ENCODE measurements around the gene GRK4.
"Not testable (repeated sequence)": the region's sequence is repeated elsewhere in the genome, so short reads cannot be mapped to it uniquely, and the experiment has no call there.

The GRK4 gene

DNA sequence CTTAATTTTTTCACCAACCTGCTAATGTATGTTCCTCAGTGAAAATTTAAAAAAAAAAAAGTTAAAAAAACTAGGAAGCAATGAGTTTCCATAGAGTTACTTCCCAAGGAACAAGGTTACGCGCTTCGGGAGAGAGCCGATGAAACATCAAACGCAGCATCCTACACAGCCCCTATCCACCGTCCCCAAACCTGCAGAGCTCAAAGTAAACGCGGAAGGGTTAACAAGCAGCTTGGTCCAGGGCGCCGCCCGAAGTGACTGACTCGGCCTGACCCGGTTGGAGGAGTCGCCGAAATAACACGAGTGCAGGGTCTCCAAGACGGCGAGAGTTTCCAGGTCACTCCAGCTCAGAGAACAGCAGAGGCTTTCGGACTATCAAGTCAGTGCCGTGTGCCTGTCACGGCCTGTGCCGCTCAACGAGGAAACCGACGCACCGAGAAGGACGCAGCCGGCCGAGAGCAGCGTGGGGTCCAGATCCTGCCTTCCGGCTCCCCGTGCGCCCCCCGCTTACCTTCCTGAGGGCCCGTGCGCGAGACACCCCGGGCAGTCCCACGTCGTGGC lies 677 bp upstream of the GRK4 start:
- DNase-seq = no peak

DNA sequence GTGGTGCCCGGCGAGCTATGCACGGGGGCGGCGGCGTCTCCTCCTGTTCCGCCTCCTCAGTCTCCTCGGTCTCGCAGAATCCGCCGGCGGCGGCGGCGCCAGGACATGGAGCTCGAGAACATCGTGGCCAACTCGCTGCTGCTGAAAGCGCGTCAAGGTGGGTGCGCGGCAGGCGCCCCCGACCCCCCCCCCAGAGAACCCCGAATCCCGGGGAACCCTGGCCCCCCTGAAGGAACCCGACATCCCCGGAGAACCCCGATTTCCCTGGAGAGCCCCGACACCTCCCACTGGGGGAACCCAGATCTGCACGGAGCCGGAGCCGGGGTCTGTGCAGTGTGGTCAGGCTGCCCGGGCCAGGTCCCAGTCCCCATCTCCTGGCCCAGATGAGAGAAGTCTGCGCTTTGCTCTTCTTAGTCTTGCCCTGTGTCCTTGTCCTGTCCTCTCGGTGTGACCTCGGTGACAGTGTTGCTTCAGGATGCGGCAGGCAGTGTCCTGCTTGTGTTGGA lies 648 bp downstream of the GRK4 start:
- DNase-seq = no peak

DNA sequence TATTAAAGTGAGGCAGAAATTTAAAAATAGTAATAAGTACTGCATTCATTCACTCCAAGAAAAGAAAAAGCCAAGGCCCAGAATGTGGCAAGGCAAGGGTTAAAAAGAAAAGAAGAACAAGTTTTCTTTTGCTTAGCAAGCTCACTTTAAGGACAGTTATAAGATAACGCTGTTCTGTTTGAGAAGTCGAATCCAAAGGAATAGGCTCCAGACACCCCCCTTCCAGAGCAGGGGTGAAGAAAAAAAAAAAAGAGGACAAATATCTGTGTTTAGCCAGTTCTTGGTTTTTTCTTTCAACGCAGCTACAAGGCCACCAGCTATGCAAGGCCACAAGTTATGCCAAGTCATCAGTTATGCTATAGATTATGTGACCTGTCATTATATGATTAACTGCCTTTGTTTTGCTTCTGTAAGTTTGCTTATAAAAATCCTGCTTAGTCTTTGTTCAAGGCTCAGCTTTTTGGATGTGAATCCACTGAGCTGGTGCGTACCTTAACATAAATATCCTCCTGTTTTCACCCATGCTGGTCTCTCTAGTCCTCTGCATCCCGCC lies 1.4 kb downstream of the GRK4 start:
- no peak for DNase-seq

DNA sequence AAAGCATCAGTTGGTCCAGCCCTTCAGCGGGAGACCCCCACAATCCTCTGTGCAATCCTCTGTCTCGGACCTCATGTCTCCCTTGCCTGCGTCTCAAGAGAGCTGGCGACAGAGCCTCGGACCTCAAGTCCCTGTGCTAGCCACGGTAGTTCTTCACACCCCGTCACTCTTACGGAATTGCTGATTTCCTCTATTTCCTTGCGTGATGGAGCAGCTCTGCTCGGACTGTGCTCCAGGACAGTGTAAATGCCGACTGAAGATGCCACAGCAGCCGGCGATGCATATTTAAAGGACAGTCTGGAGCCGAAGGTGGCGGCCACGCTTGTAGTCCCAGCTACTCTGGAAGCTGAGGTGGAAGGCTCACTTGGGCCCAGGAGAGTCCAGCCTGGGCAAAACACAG lies 1.9 kb downstream of the GRK4 start:
- DNase-seq = no peak

DNA sequence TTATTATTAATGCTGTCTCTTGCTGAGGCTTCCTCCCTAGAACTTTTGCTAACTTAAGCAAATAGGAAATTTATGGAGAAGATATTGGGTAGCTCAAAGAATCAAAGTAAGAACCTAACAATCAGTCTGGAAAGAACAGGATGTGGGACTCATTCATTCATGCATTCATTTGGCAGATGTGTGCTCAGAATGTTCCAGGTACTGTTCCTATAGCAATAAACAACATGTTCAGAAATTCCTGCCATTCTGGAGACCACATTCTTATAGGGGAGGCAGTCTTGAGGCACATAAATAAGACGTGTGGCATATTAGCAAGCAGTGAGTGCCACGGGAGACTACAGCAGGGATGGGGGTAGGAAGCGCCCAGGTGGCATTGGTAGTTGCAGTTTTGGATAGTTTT lies 5.0 kb downstream of the GRK4 start:
- no peak for DNase-seq

DNA sequence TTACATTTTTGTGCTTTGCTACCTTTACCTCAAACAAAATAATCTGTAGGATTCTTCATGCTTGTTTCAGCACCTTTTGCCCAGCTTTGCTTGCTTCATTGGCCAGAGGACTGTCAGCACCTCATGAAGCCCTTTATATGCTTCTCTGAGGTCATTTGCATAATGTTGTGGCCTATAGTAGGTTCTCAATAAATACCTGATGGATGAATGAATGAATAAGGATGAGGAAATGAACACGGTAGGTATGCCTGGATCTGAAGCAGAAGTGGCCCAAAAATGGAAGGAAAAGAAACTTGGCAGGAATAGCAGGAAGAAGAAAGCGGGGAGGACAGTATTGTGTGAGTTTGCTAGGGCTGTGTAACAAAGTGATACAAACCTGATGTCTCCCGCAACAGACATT lies 7.9 kb downstream of the GRK4 start:
- DNase-seq = no peak

DNA sequence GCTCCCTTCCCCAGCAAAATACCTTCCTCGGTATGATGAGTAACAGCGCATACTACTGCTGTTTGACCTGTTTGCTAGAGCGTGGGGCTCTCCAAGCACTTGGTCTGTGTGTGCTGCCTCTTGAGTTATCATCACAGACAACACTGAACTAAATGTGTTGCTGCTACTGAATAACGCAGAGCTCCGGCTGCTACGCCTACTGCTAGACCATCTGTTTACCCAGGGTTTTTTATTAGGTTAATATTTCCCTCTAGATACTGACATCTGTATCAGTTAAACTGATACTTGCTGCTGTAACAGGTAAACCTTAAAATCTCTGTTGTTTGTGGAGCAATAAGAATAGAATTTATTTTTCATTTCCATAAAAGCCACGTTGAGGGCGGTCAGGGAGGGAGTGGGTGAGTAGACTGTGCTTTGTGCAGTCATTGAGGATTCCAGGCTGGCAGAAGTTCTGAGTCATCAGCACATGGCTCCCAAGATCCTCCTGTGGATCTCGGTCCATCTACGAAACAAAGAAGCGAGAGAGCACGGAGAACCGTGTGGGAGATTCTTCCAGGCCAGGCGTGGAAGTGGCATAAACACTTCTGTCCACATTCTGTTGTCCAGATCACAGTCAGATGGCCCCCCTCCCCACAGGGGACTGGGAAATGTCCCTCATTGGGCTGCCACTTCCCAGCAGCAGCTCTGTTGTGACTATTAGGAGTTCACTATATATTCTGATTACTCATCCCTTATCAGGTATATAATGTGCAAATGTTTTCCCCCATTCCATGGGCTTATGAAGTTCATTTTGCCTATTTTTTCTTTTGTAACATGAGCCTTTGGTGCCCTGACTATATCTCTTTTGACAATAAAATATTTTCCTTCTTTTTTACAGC lies 14.1 kb downstream of the GRK4 start:
- no peak for DNase-seq

DNA sequence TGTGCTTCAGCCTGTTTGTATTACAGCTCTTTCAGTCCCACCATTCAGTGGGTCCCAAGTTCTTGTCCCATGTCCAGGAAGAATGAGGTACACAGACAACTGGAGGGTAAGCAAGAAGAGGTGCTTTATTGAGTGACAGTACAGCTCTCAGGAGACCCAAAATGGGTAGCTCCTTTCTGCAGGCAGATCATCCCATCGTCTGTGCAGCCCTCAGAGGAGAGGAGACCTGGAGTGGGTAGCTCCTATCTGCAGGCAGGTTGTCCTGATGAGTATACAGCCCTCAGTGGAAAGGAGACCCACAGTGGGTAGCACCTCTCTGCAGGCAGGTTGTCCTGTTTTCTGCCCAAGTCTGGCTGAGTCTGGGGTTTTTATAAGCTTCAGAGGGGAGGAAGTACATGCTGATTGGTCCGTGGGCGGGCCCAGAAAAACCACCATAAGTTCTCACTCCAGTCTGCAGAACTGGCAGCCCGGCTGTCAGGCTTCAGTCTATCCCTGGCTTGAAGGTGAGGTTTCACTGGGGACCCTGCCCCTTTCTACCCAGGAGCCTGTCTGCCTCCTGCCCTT lies 18.0 kb downstream of the GRK4 start:
- no peak for DNase-seq

DNA sequence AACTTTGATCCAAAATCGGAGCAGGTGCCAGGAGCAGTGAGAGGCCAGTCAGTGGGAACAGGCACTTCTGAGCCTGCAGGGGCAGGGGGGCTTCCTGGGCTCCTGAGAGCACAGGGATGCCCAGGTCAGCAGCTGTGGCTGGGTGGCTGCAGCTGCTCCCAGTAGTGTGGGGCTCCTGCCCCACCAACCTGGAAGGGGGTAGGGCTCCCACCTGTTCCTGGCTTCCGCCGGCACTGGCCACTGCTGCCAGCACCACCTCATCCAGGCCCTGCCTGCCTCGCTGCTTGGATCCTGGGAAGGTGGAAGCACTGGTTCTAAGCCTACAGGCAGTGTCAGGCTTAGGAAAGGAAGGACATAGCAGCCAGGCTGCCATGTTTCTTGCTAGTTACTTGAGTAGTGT lies 18.6 kb downstream of the GRK4 start:
- DNase-seq = no peak

DNA sequence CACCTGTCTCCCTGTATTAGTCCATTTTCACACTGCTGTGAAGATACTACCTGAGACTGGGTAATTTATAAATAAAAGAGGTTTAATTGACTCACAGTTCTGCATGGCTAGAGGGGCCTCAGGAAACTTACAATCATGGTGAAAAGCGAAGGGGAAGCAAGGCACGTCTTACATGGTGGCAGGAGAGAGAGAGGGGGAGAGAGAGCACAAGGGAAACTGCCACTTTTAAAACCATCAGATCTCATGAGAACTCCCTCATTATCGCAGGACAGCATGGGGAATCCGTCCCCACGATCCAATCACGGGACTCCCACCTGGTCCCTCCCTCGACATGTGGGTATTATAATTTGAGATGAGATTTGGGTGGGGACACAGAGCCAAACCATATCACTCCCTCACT lies 20.3 kb downstream of the GRK4 start:
- DNase-seq = not testable (repeated sequence)

DNA sequence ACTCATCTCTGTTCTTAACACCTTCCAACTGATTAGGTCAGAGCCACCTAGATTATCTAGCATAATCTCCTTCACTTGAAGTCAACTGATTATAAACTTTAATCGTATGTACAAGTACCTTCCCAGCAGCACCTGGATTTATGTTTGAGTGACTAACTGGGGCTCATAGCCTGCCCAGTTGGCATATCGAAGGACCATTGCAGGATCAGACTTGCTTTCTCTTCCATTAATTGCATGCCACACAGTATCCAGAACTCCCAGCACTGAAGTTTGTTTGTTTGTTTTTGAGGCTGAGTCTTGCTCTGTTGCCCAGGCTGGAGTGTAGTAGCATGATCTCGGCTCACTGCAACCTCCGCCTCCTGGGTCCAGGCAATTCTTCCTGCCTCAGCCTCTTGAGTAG lies 27.9 kb downstream of the GRK4 start:
- DNase-seq = no peak

DNA sequence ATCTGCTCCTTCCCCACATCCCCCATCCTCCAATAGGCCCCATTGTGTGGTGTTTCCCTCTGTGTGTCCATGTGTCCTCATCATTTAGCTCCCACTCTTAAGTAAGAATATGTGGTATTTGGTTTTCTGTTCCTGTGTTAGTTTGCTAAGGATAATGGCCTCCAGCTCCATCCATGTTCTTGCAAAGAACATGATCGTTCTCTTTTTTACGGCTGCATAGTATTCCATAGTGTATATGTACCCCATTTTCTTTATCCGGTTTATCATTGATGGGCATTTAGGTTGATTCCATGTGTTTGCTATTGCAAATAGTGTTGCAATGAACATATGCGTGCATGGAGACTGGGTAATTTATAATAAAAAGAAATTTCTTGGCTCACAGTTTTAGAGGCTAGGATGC lies 31.5 kb downstream of the GRK4 start:
- DNase-seq = no peak

DNA sequence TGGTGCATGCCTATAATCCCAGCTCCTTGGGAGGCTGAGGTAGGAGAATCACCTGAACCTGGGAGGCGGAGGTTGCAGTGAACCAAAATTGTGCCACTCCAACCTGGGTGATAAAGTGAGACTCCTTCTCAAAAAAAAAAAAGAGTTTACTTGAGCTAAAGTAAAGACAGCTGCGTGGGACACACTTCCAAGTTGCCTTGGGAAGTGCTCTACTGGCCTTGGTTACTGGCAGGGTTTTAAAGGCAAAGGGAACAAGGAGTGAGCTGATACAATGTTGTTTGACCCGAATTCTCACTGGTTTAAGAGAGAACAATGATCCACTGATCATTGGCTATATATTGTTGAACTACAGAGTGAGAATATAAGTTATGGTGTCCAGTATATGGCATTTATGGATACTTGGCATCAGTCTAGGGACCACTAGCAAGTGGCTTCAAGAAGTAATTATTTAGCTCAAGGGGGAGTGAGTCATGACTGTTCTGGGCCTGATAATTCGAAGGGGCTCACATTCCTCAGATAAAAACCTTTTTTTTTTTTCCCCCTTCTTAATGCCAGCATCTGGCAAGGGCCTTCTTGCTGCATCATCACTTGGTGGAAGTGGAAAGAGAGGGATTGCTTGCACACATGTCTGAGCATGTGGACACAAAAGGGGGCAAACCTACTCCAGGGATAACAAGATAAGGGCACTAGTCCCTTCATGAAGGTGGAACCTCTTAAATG lies 32.3 kb downstream of the GRK4 start:
- no peak for DNase-seq

DNA sequence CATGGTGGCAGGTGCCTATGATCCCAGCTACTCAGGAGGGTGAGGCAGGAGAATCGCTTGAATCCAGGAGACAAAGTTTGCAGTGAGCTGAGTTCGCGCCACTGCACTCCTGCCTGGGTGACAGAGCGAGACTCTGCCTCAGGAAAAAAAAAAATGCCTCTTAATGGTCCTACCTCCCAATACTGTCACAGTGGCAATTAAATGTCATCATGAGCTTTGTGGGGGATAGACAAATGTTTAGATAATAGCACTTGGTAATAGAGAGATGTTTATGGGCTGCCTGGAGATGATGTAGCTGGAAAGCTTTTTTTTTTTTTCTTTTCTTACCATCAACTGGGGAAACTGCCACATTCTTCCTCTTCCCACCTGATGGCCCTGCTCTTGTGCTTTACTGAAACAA lies 33.0 kb downstream of the GRK4 start:
- no peak for DNase-seq

DNA sequence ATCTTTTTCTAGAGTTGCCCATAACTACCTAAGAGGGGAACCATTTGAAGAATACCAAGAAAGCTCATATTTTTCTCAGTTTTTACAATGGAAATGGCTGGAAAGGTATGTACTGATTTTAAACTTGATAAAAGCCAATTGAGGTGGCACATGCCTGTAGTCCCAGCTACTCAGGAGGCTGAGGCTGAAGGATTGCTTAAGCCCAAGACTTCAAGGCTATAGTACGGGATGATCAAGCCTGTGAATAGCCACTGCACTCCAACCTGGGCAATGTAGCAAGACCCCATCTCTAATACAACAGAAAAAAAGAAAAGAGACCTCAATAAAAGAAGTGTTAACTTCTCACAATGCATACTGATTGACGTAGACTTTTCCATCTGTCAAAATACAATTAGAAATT lies 44.4 kb downstream of the GRK4 start:
- no peak for DNase-seq

DNA sequence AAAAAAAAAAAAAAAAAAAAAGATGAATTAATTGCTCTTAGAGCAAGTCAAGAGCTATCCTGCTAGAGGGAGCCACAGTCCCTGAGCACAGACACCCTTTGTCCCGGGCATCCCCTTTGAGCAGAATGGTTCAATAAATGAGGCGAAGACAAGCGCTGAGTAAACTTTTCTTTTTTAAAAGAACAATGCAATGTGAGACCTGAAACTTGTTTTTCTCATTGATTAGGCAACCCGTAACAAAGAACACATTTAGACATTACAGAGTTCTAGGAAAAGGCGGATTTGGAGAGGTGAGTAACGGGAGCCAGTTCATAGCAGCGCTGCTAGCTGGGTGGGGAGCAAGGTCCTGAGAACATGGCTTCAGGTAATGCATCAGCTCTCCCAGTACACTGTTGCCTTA lies 46.1 kb downstream of the GRK4 start:
- no peak for DNase-seq

DNA sequence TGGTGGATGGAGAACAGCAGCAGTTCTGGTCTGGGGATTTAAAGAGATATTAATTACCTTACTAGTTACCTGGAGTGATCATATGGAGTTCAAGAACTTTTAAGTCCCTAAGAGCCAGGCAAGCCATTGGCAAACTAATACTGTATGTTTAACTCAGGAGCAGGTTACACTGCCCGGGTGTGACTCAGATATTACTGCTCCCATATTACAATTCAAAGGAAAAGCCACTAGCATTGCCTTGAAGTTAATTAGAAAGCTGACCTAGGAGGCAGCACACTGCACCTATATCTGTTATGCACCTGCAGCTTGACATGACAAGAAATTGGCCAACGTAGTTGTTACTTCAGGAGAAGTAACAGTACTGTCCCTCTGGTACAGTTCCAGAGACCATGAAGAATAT lies 47.2 kb downstream of the GRK4 start:
- DNase-seq = no peak

DNA sequence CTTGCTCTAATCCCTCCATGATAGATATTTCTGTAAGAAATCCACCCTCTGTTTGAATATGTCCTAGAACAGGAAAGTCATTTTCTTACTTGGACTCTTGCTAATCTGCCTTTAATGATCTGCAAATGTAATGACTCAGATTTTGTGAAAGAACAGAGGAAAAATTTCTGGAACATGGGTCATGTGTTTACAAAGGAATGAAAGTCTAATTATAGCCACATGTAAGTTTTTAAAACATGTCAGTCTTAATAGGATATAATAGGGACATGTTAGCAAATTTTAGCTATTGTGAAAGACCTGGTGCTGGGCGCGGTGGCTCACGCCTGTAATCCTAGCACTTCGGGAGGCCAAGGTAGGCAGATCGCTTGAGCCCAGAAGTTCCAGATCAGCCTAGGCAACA lies 47.6 kb downstream of the GRK4 start:
- no peak for DNase-seq

DNA sequence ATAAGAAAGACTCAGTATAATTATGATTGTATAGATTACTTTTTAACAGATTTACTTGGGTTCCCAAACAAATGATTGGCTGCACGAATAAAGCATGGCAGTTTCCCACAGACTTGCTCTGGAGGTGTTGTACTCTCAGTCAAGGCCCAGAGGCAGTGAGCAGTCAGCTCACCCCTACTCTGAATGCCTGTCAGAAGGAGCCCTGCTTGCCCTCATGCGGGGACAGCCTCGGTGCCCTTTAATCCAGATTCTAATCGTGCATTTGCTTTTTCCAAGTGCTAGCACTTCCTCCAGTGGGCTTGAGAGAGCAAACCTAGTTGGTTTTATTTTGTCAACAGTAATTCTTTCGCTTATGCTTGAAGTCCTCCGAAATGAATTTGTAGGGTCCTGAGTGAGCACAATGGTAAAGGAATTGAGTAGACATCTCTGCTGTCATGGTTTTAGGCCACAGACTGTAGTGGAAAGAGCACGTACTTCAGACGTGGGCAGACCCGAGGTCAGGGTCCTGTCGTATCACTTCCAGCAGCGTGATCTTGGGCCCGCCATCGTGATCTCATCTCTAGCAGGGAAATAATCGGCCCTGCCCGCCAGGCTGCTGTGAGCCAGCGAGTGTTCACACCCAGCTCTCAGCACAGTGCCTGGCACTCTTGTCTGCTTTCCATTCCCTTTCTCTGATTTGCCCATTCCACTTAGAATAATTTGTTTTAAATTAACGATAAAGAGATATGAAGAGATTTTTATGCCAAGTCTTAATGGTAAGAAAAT lies 48.3 kb downstream of the GRK4 start:
- no peak for DNase-seq

DNA sequence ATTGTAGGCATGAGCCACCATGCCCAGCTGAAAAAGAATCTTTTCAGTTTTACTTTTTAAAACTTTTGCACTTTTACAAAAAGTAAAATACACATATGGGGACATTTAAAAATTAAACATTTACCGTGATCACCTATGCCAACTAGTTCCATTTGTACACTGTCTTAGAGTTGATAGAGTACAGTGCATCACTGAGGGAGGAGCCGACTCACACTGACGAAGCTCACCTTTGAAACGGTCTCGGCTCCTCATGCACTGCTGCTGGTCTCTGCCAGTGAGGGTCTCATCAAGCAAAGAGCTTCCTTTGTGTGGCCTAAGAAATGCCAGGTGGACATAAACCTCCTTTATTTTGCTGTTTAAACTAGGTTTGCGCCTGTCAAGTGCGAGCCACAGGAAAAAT lies 50.0 kb downstream of the GRK4 start:
- DNase-seq = no peak

DNA sequence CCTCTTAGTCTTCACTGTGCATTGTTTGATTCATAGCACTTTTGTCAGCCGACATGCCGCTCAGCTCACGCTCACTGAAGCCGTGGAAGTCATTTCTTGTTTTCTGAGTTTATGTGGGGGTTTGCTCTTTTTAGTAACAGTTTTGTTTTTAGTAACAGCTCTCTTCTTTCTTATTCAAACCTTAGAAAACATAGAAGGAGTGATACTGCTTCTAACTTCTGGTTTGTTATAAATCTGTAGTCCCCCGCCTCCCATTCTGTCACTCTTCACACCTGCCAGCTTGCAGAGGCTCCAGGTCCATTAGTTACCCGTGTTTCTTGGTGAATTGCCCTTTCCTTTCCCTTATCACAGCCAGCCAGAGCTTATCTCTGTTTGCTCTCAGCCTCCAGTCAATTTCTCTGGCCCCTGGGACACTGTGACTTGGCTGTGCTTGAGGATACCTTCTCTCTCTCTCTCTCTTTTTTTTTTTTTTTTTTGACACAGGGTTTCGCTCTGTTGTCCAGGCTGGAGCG lies 50.5 kb downstream of the GRK4 start:
- DNase-seq = no peak

DNA sequence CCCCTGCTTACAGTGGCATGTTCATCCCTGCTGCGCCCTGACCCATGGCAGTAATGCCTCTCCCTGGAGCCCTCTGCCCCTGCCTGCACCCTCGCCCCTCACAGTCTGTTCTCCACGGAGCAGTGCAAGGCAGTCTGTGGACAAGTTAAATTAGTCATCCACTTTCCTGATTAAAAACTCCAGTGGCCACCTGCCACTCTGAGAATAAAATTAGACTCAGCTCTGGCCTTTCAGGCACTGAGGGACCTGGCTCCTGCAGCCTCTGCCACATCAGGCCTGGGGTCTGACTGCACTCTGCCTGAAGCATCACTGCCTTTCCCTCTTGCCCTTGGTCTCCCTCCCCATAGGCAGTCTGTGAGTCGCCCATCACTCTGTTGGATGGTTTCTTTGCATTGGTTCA lies 53.6 kb downstream of the GRK4 start:
- DNase-seq = no peak
